HG03060 (cell line): ENCODE results near the gene NUDT8.
"Not testable (repeated sequence)": the region's sequence is repeated elsewhere in the genome, so short reads cannot be mapped to it uniquely, and the experiment has no call there.

Source experiments
- ATAC-seq: cut with Tn5 transposase; IDR thresholded peaks from one replicate; pipeline ENCODE4 v1.9.1; 2021; ENCODE audit warnings: low read depth, moderate number of reproducible peaks; ENCODE audit not compliant: unreplicated experiment

The NUDT8 gene

DNA sequence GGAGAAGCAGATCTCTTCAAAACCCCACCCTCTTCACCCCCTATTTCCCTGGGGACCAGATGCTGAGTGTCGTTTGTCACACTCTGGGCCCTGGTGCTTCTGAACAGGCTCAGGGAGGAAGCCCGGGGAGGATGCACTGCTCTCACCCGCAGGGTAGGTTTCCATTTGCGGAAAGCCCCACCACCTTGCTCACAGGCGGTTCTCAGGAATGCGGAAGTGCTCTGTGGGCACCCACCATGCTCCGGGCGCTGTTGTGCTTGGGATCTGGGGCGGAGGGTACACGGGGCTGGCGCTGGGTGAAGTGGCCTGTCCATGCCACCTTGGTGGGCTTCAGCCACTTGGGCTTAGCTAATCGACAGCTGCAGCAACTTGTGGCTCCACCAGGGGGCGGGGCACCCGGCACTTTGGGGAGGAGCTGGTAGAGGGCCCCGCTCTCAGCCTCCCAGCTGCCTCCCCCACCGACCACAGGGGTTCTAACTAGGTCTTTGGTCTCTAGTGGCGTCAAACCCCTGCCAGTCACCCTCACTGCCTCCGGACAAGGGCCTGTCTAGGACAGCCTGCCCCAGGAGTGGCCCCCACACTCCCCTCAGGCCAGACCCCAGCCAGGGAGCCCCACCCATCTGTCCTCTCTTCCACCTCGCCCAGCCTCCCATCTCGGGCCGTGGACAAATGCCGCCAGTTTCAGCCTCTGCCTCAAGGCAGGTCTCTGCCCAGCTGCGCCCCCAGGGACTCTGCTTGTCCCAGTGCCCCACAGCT, 15.6 kb downstream of the NUDT8 start:
- ATAC-seq, result peak; percentile 62

DNA sequence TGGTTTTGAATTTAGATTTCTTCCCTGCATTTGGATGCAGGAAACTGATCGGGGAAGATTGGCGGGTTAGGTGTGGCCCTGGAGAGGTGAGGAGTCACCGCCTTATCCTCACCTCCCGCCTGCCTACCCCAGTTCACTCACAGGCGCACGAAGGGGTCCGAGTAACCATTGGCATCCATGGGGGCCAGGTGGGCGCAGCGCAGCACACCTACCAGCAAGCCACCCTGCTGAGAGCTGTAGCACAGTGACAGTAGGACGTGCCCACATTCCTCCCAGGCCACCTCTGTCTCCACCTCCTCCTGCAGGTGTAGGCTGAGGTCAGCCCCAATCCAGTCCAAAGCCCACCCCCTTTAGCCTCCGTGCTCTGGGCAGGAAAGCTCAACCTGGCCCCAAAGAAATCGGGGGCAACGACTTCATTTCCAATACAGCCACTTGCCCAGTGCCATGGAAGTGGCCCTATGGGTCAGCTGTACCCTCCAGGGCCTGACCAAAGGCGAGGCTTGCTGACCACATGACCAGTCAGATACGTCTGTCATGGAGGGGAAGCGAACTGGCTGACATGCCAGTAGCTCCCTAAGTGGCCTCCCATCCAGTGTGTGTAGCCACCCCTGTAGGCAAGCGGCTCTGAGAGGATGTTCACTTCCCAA, 16.3 kb downstream of the NUDT8 start:
- ATAC-seq, result no peak

GRCh38 chr11:67612751-67613150, 17.0 kb downstream of the NUDT8 start:
- ATAC-seq, result no peak

DNA sequence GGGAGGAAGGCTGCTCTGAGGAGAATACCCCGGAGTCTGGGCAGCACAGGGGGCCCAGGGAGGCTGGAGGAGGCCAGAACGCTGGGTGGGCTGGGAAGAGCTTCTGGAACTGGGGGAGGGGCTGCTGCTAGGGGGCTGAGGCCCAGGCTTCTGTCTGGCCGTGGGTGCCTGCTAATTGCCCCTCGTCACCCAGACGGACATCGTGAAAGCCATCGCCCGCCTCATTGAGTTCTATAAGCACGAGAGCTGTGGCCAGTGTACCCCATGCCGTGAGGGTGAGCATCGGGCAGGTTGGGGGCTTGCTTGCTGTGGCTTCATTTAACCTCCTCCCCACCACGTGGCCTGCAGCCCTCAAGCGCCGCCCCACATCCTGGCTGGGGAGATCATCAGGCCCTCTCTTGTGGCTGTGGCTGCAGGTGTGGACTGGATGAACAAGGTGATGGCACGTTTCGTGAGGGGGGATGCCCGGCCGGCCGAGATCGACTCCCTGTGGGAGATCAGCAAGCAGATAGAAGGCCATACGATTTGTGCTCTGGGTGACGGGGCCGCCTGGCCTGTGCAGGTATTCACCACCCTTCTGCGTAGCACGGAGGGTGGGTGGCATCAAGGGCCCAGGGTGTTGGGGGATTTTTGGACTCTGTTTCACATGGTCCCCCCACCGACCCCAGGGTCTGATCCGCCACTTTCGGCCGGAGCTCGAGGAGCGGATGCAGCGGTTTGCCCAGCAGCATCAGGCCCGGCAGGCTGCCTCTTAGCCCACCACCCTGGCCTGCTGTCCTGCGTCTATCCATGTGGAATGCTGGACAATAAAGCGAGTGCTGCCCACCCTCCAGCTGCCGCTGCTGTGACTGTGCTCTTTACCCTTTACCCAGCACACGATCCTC, 17.8 kb downstream of the NUDT8 start:
- ATAC-seq, result no peak

DNA sequence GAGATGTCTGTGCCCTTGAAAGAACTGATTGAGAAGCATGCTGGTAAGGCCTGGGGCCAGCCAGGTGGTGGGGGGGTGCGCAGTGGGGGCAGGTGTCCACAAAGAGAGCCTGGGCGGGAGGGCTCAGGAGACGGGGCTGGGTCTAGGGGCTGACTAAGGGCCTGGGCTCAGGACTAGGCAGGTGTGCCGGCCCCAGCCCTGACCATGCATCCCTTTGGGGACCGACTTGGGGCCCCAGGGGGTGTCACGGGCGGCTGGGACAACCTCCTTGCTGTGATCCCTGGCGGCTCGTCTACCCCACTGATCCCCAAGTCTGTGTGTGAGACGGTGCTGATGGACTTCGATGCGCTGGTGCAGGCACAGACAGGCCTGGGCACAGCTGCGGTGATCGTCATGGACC, 18.6 kb downstream of the NUDT8 start:
- ATAC-seq, result no peak

DNA sequence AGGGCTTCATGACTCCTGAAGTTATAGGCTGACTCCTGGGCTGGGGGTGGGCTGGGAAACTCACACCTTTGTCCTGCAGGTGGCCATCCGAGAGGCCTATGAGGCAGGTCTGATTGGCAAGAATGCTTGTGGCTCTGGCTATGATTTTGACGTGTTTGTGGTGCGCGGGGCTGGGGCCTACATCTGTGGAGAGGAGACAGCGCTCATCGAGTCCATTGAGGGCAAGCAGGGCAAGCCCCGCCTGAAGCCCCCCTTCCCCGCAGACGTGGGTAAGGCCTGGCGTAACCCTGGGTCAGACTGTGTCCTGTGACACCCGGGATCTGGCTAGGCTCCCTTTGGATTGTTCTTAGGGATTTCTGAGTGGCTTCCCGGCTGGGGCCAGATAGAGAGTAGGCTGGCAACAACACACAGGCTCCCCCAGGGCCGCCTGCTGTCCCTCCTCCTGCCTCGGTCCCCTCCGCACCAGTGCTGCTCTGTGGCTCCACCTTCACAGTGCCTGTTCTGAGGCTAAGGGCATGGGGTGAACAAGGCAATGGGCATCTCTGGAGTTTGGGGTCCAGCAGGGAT, 19.4 kb downstream of the NUDT8 start:
- ATAC-seq, result no peak

DNA sequence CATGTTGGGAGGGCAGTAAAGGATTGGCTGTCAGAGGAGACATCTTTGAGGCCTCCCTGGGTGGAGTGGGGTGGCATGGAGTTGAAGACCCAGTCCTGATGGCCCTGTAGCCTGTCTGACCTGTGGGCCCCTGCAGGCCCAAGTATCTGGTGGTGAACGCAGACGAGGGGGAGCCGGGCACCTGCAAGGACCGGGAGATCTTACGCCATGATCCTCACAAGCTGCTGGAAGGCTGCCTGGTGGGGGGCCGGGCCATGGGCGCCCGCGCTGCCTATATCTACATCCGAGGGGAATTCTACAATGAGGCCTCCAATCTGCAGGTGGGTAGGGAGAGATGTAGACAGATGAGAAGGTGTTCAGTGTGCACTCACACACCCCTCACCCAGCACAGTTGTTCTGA, 20.4 kb downstream of the NUDT8 start:
- ATAC-seq, result no peak

- ATAC-seq, result no peak
Measured at GRCh38 chr11:67608486-67608885, 21.3 kb downstream of the NUDT8 start.

GRCh38 chr11:67607507-67607906, 22.2 kb downstream of the NUDT8 start:
- ATAC-seq, result no peak

DNA sequence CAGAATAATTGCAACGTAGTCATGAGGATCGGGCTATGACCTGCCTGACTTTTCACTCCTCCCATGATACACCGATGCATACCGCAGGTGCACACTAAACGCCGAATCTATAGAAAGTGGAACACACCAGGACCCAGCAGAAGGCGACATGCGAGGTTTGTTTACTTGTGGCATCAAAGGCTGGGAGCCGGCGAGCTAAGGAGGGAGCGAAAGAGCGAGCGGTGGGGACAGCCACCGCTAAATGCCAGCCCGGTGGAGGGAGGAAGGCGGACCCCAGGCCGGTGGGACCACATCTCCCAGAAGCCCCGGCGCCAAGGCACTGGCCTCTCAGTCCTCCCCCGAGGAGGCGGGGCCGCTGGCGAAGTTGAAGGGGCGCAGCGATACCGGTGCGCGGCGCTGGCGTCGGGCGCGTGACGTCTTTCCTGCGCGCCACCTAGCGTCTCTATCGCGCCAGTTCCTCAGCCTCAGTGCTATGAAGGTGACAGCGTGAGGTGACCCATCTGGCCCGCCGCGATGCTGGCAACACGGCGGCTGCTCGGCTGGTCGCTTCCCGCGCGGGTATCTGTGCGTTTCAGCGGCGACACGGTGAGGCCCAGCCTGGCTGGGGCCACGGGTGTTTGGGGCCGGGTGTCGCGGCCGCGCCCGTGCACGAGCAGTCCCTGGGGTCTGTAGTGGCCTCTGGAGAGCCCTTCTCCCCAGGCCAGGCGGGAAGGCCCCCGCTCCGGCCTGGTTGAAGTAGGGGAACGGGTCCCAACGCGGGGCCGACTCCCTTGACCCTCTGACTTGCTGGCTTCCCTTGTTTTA, 23.0 kb downstream of the NUDT8 start, which contains the start of gene NDUFV1:
TSS of gene NDUFV1 (plus strand) at position 445 of the 804 bp plus-strand sequence. CDS start at position 514, 69 bp downstream.
- peak; percentile 85 for ATAC-seq

DNA sequence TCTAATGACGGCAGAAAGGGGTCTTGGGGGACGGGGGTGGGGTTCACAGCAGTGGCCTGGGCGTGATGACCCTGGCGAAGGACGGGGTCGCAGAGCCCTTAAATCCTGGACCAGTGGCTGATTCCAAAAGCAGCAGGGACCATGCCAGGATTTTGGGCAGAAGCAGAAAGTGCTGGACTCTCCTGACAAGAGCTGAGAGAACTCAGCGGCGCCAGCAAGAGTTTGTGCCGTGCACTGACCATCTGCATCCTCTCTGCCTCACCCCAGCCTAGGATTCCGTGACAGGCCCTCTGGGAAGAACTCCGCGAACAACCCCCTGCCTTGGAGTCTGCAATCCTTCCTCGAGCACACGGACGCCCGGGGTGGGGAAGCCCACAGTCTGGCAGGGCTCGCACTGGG, 23.6 kb downstream of the NUDT8 start:
- no peak for ATAC-seq

GRCh38 chr11:67605231-67606011, 24.3 kb downstream of the NUDT8 start:
- ATAC-seq, result no peak

DNA sequence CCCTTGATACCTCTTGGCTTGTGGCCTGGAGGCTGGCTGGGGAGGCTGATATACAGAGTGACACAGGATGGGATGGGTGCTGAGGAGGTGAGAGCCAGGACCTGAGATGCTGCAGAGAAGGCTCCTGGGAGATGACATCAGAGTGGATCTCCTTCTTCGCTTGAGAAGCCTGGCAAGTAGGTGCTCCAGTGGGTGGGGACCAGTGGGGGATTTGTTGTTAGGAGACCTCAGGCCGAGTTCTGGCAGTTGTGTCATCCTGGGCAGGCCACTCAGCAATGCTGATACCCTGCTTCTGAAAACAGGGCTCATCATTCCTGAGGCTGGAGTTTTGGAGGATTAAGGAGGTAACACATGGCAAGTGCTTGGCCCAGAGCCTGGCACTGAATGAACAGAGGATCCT, 24.9 kb downstream of the NUDT8 start:
- no peak for ATAC-seq

GRCh38 chr11:67604119-67604518, 25.6 kb downstream of the NUDT8 start:
- not testable (repeated sequence) for ATAC-seq

DNA sequence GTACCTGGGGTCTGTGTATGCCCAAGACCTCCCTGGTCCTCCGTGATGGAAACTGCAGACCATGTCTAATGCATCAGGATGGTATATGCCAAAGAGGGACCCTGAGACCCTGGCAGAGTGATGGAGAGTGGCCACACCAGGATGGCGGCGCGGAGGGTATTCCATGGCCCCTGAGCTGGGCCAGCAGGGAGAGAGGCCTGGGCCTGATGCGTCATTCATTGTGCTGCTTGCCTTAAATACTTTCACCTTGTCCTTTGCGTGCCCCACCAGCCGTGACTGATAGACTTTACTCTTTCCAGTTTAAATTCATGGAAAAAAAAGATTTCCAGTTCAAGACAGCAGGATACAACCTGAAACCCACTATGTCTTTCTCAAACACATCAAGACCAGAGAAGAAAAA, 28.6 kb downstream of the NUDT8 start:
- ATAC-seq, result no peak

DNA sequence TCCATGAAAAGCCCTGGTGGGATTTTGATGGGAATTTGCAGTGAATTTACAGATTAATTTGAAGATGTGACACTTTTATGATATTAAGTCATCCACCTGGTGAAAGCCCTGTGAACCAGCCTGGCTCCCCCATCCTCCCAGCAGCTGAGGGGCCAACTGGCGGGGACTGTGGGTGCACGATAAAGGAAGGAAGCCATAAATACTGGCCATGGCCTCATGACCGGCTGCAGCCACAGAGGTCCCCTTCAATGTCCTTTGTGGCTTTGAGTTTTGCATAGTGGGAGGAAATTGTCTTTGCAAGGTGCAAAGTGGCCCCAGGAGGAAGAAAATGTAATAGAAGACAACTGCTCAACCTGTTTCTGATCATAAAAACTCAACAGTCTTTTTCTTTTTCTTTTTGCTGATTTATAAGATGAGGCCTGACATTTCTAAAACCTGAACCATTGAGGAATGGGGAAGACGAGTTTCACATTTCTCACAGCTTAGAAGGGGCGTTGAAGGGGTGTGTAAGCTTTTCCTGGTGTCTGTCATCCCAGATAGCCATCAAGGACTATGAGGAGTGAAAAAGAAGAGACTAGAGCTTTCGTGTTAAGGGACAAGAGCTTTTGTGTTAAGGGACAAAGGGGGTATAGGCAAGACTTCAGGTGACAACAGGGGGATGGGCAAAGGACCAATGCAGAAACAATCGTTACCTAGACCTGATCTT, 29.3 kb downstream of the NUDT8 start:
- peak; percentile 73 for ATAC-seq

DNA sequence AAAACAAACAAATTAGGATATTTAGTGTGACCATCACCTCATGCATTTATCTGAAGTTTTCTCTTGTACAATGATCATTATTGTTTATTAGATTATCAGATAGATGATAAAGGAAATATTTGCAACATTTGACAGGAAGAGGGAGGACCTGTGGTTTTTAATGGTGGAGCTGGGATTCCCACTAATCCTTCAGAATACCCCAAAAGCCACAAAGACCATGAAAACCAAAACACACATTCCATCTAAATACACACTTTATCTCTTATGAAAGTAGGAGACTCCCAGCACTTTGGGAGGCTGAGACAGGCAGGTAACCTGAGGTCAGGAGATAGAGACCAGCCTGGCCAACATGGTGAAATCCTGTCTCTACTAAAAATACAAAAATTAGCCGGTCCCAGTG, 30.6 kb downstream of the NUDT8 start:
- no peak for ATAC-seq

DNA sequence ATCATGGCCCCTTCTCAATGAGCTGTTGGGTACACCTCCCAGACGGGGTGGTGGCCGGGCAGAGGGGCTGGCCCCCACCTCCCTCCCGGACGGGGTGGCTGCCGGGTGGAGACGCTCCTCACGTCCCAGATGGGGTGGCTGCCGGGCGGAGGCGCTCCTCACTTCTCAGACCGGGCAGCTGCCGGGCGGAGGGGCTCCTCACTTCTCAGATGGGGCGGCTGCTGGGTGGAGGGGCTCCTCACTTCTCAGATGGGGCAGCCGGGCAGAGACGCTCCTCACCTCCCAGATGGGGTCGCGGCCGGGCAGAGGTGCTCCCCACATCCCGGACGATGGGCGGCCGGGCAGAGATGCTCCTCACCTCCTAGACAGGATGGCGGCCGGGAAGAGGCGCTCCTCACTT, 31.8 kb downstream of the NUDT8 start:
- not testable (repeated sequence) for ATAC-seq

GRCh38 chr11:67597458-67597857, 32.3 kb downstream of the NUDT8 start:
- ATAC-seq, result not testable (repeated sequence)
